ENCODE data around the gene CTNNA3. TPM values are rescaled to one million over a fixed set of nuclear protein-coding genes. Genes with fewer than 3 reads are reported as not detected.

Gene CTNNA3
- total and polyA plus RNA-seq, 2 donors from 2014 or later, result 0.45 to 0.72 TPM

DNA sequence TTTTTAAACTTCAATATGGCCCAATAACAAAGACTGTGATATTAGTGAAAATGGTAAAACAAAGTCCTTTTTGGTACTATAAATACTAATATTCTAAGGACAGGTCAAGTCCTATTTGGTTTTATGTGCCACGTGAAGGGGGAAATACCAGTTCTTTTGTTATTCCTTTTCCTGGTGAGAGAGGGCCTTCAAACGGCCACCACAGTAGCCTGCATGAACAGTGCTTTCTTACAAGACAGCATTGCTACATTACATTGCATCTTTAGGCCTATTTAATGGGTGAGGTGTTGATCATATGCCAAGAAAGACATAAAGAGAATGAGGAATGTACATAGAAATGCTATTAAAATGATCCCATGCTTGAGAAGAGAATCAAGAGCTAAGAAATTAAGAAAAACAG lies 555.4 kb downstream of the CTNNA3 start:
- FAIRE-seq (no peak), DNase-seq (no peak)
- Histone ChIP-seq H3K27me3 (ENCODE audit: control insufficient read depth, insufficient read depth, low read length) (no peaks in the 10 kb centered on the region), H3K9ac (ENCODE audit: low read length in 3 of 3) (no peak overlapping the region), H3K4me3 (ENCODE audit: low read length in 3 of 3) (no peak overlapping the region), H3K36me3 (ENCODE audit: control insufficient read depth in 2 of 3, insufficient read depth in 3 of 3, low read length in 3 of 3) (no peaks in the 10 kb centered on the region), H3K4me1 (ENCODE audit: control insufficient read depth in 2 of 3, insufficient read depth in 2 of 3, low read depth in 1 of 3, low read length in 3 of 3) (no peaks in the 10 kb centered on the region), H3K9me3 (ENCODE audit: control insufficient read depth in 2 of 3, insufficient read depth in 1 of 3, low read length in 3 of 3) (no peaks in the 10 kb centered on the region), H3K27ac (ENCODE audit: low read depth in 2 of 2, low read length in 2 of 2) (no peak overlapping the region)
- intact Hi-C loops (cut with DNase I), result no loop called here
- no peak for TF ChIP-seq CTCF (IDR thresholded peaks at IDR 0.05; ENCODE audit: borderline replicate concordance, extremely low read depth, insufficient read depth)

- intact Hi-C loops (cut with DNase I), result no loop called here
- no peak overlapping the region for H3K9ac ChIP-seq (ENCODE audit: low read length in 3 of 3)
- no peak overlapping the region for H3K27ac ChIP-seq (ENCODE audit: low read depth in 2 of 2, low read length in 2 of 2)
- no peaks in the 10 kb centered on the region for H3K36me3 ChIP-seq (ENCODE audit: control insufficient read depth in 2 of 3, insufficient read depth in 3 of 3, low read length in 3 of 3)
- H3K4me1 ChIP-seq (ENCODE audit: control insufficient read depth in 2 of 3, insufficient read depth in 2 of 3, low read depth in 1 of 3, low read length in 3 of 3), result no peaks in the 10 kb centered on the region
- DNase-seq (no peak), FAIRE-seq (no peak)
- H3K27me3 ChIP-seq (ENCODE audit: control insufficient read depth, insufficient read depth, low read length), result no peaks in the 10 kb centered on the region
- H3K4me3 ChIP-seq (ENCODE audit: low read length in 3 of 3), result no peak overlapping the region
- TF ChIP-seq CTCF (IDR thresholded peaks at IDR 0.05; ENCODE audit: borderline replicate concordance, extremely low read depth, insufficient read depth), result no peak
- H3K9me3 ChIP-seq (ENCODE audit: control insufficient read depth in 2 of 3, insufficient read depth in 1 of 3, low read length in 3 of 3), result no peaks in the 10 kb centered on the region
Measured at GRCh38 chr10:67127441-67127840, 568.6 kb downstream of the CTNNA3 start.

DNA sequence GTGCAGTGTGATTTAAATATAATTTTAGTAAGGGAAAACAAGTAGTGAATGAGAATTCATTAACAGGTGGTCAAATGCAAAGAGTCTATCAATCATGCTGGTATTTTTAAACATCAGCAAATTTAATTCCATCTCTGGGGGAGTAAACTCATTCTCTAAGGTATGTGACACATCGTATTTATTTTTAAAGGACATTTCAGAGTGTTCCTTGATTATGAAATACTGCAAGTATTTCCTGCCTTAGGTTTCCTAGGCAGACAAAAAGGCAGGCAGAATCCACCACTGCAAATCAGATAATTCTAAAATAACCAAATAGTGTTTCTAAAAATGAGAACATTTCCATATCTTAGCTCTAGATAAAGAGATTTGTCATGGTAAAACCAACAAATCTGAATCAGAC lies 576.3 kb downstream of the CTNNA3 start:
- Histone ChIP-seq H3K27me3 (ENCODE audit: control insufficient read depth, insufficient read depth, low read length) (no peaks in the 10 kb centered on the region), H3K36me3 (ENCODE audit: control insufficient read depth in 2 of 3, insufficient read depth in 3 of 3, low read length in 3 of 3) (no peaks in the 10 kb centered on the region), H3K27ac (ENCODE audit: low read depth in 2 of 2, low read length in 2 of 2) (no peak overlapping the region), H3K4me3 (ENCODE audit: low read length in 3 of 3) (no peak overlapping the region), H3K9me3 (ENCODE audit: control insufficient read depth in 2 of 3, insufficient read depth in 1 of 3, low read length in 3 of 3) (no peaks in the 10 kb centered on the region), H3K9ac (ENCODE audit: low read length in 3 of 3) (no peak overlapping the region), H3K4me1 (ENCODE audit: control insufficient read depth in 2 of 3, insufficient read depth in 2 of 3, low read depth in 1 of 3, low read length in 3 of 3) (no peaks in the 10 kb centered on the region)
- intact Hi-C loops (cut with DNase I), result no loop called here
- TF ChIP-seq CTCF (IDR thresholded peaks at IDR 0.05; ENCODE audit: borderline replicate concordance, extremely low read depth, insufficient read depth), result no peak
- FAIRE-seq (no peak), DNase-seq (peak in 2 of 5 donors; percentile 15 to 29)

- no peak for FAIRE-seq
- intact Hi-C loops (cut with DNase I), result no loop called here
- TF ChIP-seq CTCF (IDR thresholded peaks at IDR 0.05; ENCODE audit: borderline replicate concordance, extremely low read depth, insufficient read depth), result no peak
Measured at GRCh38 chr10:67115972-67116371, 580.0 kb downstream of the CTNNA3 start.

More at GRCh38 chr10:67115972-67116371, 580.0 kb downstream of the CTNNA3 start:
- H3K27ac ChIP-seq (ENCODE audit: low read depth in 2 of 2, low read length in 2 of 2), result no peak overlapping the region
- no peaks in the 10 kb centered on the region for H3K4me1 ChIP-seq (ENCODE audit: control insufficient read depth in 2 of 3, insufficient read depth in 2 of 3, low read depth in 1 of 3, low read length in 3 of 3)
- H3K9me3 ChIP-seq (ENCODE audit: control insufficient read depth in 2 of 3, insufficient read depth in 1 of 3, low read length in 3 of 3), result no peaks in the 10 kb centered on the region
- no peaks in the 10 kb centered on the region for H3K27me3 ChIP-seq (ENCODE audit: control insufficient read depth, insufficient read depth, low read length)
- H3K36me3 ChIP-seq (ENCODE audit: control insufficient read depth in 2 of 3, insufficient read depth in 3 of 3, low read length in 3 of 3), result no peaks in the 10 kb centered on the region
- H3K9ac ChIP-seq (ENCODE audit: low read length in 3 of 3), result no peak overlapping the region
- DNase-seq, result no peak
- H3K4me3 ChIP-seq (ENCODE audit: low read length in 3 of 3), result no peak overlapping the region

Data from kidney (tissue), 14 donors.